ENCODE data around the gene DDR2.

DNA sequence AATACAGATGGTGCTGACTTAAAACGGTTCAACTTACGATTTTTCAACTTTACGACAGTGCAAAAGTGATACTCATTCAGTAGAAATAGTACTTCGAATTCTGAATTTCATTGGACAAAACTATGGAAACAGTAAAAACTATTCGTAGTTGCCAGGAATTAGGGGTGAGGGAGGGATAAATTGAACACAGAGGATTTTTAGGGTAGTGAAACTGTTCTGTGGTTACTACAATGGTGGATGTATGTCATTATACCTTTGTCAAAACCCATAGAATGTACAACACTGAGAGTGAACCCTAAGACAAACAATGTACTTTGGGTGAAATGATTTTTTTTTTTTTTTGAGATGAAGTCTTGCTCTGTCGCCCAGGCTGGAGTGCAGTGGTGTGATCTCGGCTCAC is 7.5 kb downstream of the DDR2 start:
- TF ChIP-seq POLR2A (IDR thresholded peaks at IDR 0.05), result no peak
- TF ChIP-seq, protein P1, sequence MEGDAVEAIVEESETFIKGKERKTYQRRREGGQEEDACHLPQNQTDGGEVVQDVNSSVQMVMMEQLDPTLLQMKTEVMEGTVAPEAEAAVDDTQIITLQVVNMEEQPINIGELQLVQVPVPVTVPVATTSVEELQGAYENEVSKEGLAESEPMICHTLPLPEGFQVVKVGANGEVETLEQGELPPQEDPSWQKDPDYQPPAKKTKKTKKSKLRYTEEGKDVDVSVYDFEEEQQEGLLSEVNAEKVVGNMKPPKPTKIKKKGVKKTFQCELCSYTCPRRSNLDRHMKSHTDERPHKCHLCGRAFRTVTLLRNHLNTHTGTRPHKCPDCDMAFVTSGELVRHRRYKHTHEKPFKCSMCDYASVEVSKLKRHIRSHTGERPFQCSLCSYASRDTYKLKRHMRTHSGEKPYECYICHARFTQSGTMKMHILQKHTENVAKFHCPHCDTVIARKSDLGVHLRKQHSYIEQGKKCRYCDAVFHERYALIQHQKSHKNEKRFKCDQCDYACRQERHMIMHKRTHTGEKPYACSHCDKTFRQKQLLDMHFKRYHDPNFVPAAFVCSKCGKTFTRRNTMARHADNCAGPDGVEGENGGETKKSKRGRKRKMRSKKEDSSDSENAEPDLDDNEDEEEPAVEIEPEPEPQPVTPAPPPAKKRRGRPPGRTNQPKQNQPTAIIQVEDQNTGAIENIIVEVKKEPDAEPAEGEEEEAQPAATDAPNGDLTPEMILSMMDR (IDR thresholded peaks at IDR 0.05), result no peak
